ENCODE results near the gene SSH3. TPM values are rescaled to one million over a fixed set of nuclear protein-coding genes. Genes with fewer than 3 reads are reported as not detected.

The SSH3 gene, protein sequence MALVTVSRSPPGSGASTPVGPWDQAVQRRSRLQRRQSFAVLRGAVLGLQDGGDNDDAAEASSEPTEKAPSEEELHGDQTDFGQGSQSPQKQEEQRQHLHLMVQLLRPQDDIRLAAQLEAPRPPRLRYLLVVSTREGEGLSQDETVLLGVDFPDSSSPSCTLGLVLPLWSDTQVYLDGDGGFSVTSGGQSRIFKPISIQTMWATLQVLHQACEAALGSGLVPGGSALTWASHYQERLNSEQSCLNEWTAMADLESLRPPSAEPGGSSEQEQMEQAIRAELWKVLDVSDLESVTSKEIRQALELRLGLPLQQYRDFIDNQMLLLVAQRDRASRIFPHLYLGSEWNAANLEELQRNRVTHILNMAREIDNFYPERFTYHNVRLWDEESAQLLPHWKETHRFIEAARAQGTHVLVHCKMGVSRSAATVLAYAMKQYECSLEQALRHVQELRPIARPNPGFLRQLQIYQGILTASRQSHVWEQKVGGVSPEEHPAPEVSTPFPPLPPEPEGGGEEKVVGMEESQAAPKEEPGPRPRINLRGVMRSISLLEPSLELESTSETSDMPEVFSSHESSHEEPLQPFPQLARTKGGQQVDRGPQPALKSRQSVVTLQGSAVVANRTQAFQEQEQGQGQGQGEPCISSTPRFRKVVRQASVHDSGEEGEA
- total RNA-seq, result 32.0 and 35.0 TPM in 2 replicates

DNA sequence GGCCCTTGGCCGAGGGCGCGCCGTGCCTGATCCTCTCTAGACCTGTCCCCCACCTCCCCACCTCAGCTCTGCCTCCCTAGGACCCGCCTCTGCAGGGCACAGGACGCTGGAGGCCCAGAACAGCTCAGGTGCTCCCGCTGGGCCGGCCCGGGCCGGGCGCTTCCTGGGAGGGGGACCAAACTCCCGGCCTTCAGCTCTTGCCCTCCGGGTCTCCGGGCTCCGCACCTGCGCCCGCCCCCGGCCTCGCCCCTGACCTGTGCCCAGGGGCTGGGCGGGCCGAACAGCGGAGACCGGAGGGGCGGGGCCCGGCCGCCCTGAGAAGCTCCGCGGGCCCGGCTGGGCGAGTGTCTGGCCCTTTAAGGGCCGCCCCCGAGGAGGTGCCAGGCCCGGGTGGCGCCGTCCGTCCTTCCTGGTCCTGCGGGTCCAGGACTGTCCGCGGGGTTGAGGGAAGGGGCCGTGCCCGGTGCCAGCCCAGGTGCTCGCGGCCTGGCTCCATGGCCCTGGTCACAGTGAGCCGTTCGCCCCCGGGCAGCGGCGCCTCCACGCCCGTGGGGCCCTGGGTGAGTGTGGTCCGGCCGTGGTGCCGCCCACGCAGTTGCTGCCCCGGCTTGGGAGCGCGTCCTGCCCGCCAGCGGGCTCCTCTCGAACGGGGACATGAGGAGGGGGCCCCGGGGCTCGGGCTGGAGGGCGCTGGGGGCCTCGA, at the start of gene SSH3:
Gene SSH3 (plus strand): TSS at position 399 of the 703 bp plus-strand sequence. CDS start 96 bp downstream, at position 495.
- peak; percentile 47 for DNase-seq (ENCODE audit: low read depth)
- no peak for FAIRE-seq

DNA sequence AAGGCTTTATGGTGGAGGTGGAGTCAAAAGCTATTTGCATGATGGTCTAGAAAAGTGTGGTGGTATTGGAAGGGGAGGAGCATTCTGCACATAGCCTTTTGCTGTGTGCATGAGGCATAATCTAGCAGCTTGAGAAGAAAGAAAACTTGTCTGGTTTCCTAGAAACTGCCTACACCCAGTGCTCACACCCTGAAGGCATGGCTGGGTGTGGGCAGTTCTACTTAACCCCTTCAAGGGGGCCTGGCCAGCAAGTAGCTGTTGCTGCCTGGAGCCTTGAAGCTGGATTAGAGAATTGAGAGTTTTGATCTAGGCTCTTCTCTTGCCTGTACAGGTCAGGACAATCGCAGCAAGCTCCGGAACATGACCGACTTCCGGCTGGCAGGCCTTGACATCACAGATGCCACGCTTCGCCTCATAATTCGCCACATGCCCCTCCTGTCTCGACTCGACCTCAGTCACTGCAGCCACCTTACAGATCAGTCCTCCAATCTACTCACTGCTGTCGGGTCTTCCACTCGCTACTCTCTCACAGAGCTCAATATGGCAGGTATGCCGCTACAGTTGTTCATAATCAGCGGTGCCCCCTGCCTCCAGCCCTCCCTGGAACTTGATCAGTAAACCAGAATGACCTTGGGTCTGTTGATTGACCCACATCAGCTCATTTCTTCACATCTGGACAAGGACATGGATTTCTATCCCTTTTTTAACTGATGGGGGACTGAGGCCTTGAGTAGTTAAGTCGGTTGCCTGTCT, 49.3 kb upstream of the SSH3 start:
- DNase-seq (ENCODE audit: low read depth), result no peak
- FAIRE-seq, result peak; percentile 70

More for the DNA sequence above, at the start of gene SSH3:
- Histone ChIP-seq H3K27me3 (ENCODE audit: control insufficient read depth, insufficient read depth, low read length) (no peaks in the 10 kb centered on the region), H3K4me3 (ENCODE audit: low read depth, low read length) (peak within 1 kb of the TSS; percentile 96), H3K36me3 (ENCODE audit: control insufficient read depth, insufficient read depth, low read length) (peaks cover 34% of the 10 kb centered on the region)
- no peak for TF ChIP-seq CTCF (IDR thresholded peaks at IDR 0.05; ENCODE audit: insufficient read depth, low read length, severe bottlenecking)

DNA sequence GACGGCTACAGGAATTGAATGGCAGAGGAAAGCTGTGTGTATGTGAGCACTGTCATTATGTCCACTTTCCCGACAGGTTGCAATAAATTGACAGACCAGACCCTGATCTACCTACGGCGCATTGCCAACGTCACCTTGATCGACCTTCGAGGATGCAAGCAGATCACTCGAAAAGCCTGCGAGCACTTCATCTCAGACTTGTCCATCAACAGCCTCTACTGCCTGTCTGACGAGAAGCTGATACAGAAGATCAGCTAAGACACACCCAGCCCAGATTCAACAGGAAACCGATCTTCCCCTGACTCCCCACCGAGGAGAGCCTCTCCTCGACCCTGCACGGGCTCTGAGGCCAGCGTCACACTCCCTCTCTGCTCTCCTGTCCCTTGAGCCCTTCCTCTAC, 48.5 kb upstream of the SSH3 start:
- FAIRE-seq, result no peak
- no peak for DNase-seq (ENCODE audit: low read depth)
- Histone ChIP-seq H3K36me3 (ENCODE audit: control insufficient read depth, insufficient read depth, low read length) (peaks cover 47% of the 10 kb centered on the region), H3K27me3 (ENCODE audit: control insufficient read depth, insufficient read depth, low read length) (no peaks in the 10 kb centered on the region), H3K4me3 (ENCODE audit: low read depth, low read length) (no peak overlapping the region)
- TF ChIP-seq CTCF (IDR thresholded peaks at IDR 0.05; ENCODE audit: insufficient read depth, low read length, severe bottlenecking), result no peak

More for the DNA sequence above, 49.3 kb upstream of the SSH3 start:
- no peak for TF ChIP-seq CTCF (IDR thresholded peaks at IDR 0.05; ENCODE audit: insufficient read depth, low read length, severe bottlenecking)
- no peaks in the 10 kb centered on the region for H3K27me3 ChIP-seq (ENCODE audit: control insufficient read depth, insufficient read depth, low read length)
- no peak overlapping the region for H3K4me3 ChIP-seq (ENCODE audit: low read depth, low read length)
- peaks cover 50% of the 10 kb centered on the region for H3K36me3 ChIP-seq (ENCODE audit: control insufficient read depth, insufficient read depth, low read length)

GRCh38 chr11:67255353-67255752, 48.0 kb upstream of the SSH3 start:
- no peaks in the 10 kb centered on the region for H3K27me3 ChIP-seq (ENCODE audit: control insufficient read depth, insufficient read depth, low read length)
- TF ChIP-seq CTCF (IDR thresholded peaks at IDR 0.05; ENCODE audit: insufficient read depth, low read length, severe bottlenecking), result no peak
- peaks cover 42% of the 10 kb centered on the region for H3K36me3 ChIP-seq (ENCODE audit: control insufficient read depth, insufficient read depth, low read length)
- H3K4me3 ChIP-seq (ENCODE audit: low read depth, low read length), result no peak overlapping the region
- FAIRE-seq, result no peak
- DNase-seq (ENCODE audit: low read depth), result no peak

DNA sequence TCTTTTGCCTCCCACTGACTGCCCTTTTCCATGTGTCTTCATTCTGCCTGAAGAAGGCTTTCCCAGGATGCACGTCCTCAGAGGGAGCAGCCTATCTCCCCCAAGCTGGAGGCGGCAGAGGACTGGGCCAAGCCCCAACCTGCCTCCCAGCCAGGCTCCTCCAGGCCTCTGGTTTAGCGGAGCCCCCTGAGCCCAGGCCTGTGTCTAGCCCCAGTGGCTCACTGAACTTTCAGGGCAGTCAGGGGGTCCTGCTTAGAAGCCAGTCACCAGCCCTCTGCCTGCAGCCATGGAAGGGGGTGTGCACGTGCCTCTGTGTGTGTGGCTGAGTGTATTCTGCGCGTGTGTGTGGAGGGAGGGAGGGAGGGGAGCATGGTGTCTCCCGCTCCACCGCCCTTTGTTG, 47.5 kb upstream of the SSH3 start:
- no peak for FAIRE-seq
- no peak for DNase-seq (ENCODE audit: low read depth)
- no peak for TF ChIP-seq CTCF (IDR thresholded peaks at IDR 0.05; ENCODE audit: insufficient read depth, low read length, severe bottlenecking)
- Histone ChIP-seq H3K4me3 (ENCODE audit: low read depth, low read length) (no peak overlapping the region), H3K27me3 (ENCODE audit: control insufficient read depth, insufficient read depth, low read length) (no peaks in the 10 kb centered on the region), H3K36me3 (ENCODE audit: control insufficient read depth, insufficient read depth, low read length) (peaks cover 37% of the 10 kb centered on the region)

All from bronchial epithelial cell (primary cell).